COLO668 (cell line): ENCODE measurements around the gene CACNA1C.

Experiments used
- DNase-seq: peaks from one replicate; lab custom pipeline; 2025; ENCODE audit not compliant: unreplicated experiment; lab: John Stamatoyannopoulos, UW

The CACNA1C gene

DNA sequence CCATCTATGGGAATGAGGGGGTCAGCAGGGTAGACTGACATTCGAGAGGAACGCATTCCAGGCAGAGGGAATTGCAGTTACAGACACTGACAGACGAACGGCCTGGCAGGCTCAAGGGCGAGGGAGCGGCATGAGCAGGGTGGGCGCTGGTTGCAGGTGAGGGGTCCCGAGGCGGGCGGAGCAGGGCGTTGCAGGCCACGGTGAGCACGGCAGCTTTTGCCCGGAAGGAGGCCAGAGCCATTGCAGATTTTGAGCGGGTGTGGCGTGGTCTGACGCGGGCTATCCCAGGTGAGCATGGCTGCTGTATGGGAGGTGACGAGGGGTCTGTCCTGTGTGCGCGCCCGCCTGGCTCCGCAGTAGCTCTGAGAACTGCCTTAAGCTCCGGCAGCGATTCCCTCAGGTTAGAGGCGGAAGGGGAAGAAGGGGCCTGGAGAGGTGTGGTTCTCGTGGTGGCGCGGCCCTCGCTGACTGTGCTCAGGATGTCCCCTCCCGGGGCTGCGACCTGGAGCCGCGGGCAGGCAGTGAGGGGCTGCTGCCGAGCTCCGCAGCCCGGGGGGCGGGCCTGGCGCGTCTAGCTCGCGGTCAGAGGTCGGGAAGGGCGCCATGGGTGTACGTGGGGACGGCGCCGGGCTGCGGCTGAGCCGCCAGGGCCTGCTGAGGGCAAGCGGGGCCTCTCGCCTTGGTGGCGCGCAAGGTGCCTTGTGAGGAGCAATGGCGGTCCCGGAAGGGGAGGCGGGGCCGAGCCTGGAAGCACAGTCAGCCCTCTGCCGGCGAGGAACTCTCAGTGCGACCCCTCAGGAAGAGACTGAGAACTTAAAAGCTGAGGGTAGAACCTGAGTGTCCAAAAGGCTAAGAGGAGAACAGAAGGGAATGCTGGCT lies 177.1 kb downstream of the CACNA1C start:
- DNase-seq: no peak

GRCh38 chr12:2231011-2231595 lies 178.3 kb downstream of the CACNA1C start:
- no peak for DNase-seq

GRCh38 chr12:2231956-2232355 lies 179.2 kb downstream of the CACNA1C start:
- DNase-seq: no peak

- no peak for DNase-seq
Measured at GRCh38 chr12:2233034-2233433, 180.2 kb downstream of the CACNA1C start.

- DNase-seq: no peak
Measured at GRCh38 chr12:2234091-2234490, 181.3 kb downstream of the CACNA1C start.

- no peak for DNase-seq
Measured at GRCh38 chr12:2234646-2235350, 182.0 kb downstream of the CACNA1C start.

- no peak for DNase-seq
Measured at GRCh38 chr12:2236506-2237294, 183.9 kb downstream of the CACNA1C start.

DNA sequence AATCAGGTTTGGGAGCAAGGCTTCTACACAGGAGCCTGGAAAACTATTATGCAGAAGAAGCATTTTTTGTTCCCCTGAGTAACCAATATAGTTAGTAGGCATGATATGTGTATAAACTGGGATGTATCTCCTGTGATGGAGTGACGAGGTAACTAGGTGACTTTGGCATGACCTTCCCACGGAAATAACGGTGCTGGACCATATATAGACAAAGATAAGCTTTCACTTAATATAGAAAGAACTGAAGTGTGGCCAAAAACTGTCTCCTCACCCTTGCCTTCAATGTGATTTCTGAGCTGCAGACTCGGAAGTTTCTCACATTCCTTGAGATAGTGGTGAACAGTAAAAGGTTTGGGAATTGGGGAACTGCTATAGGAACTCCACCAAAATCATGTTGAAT lies 185.3 kb downstream of the CACNA1C start:
- DNase-seq: no peak

GRCh38 chr12:2239381-2239871 lies 186.6 kb downstream of the CACNA1C start:
- DNase-seq: no peak

DNA sequence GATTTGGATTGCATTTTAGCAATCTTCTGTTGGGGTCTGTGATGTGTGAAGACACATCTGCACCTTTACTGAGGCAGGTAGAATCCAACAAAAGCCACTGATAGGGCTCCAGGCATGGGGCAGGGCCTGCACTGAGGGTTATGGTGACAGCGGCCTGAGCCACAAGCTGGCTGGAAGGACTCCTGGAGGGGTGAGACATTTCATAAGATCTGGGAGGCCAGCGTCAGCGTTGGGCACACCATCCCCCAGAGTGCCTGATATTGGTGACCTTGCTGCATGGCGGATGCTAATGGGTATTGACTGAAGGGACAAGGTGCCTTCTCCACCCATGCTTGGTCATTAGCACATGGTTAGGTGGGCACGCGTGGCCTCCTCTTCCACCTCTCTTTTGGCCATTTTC lies 187.6 kb downstream of the CACNA1C start:
- no peak for DNase-seq

- no peak for DNase-seq
Measured at GRCh38 chr12:2240984-2241383, 188.2 kb downstream of the CACNA1C start.

GRCh38 chr12:2242216-2242615 lies 189.4 kb downstream of the CACNA1C start:
- no peak for DNase-seq

- no peak for DNase-seq
Measured at GRCh38 chr12:2242816-2243215, 190.0 kb downstream of the CACNA1C start.

DNA sequence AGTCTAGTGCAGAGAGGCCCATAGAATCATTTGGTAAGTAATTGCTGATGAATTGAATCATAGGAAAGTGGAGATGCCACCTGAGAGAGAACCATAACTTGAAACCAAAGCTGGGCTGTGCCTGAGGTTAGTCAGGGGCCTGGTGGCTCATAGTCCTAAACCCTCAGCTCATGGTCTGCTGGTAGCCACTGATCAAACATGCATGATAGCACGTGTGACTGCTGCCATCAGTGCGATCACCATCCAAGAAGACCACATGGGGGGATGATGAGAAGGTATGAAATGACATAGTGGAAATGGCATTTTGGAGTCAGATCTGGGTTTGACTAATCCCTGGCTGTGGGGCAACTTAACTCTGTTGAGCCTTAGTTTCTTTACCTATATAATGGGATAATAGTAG lies 190.5 kb downstream of the CACNA1C start:
- no peak for DNase-seq

DNA sequence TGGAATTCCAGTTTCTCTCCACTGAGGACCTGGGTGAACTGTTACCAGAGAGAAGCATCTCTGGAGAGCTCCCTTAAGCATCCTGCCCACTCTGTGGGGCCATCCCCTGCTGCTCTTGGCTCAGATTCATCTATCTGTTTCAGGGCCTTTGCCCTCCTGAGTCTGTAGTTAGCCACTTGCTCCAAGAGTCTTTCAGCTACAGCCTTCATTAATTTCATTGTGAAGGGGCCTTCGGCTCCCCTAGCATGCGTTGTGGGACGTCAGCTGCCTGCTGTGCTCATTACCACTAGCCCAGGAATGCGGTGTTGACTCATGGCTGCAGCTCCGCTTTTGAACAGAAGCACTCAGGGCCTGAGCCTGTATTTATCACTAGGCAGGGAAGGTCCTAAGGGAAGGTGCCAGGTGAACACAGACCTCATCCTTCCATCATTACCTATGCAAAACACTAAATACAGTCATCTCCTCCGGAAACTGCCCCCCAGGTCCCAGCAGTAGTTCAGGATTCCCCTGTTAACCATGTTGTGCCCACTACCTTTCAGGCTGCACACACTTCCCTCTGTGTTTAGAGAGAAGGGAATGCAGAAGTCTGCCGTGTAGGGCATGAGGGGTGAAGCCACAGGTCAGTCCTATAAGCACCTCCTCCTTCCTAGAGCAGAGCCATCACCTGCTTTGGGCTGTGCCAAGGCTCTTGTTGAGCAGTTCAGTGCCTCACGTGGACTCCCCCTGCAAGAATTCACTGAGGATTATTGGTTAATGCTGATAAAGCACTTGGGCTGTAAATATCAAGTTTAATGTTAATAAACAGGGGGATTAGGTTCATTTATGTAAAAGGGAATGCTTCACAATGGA lies 191.4 kb downstream of the CACNA1C start:
- no peak for DNase-seq

DNA sequence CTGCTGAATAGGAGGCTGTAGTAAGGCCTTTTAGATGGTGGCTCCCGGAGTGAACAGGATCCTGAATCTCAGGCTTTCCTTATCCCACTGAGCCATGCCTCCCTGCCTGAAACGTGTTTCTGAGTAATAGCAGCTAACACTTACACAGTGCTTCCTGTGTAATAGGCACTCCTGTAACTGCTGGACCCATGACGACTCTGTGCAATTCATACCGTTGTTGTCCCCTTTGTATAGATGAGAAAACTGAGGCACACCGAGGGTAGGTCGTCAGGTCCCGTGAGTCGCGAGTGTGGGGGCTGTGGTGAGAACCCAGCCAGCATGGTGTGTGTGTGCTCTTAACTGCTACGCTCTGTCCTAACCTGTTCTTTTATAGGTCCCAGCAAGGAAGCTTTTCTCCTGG lies 193.6 kb downstream of the CACNA1C start:
- no peak for DNase-seq

DNA sequence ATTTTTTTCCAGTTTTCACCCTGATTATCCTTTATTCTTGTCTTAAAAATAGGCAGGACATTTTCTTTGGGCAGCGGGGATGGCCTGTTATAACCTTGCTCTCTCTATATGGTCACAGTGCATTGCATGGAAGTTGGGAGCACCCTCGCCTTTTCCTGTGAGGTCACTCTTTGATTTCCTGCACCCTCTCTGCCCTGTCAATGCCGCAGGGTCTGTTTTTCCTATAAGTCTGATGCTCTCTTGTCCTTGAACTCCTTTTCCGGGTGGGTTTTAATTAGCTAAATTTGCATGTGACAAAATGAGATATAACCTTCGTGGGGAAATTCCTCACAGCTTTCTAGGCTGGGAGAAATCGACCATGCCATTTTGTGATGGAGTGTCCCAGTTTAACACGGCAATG lies 194.3 kb downstream of the CACNA1C start:
- no peak for DNase-seq

DNA sequence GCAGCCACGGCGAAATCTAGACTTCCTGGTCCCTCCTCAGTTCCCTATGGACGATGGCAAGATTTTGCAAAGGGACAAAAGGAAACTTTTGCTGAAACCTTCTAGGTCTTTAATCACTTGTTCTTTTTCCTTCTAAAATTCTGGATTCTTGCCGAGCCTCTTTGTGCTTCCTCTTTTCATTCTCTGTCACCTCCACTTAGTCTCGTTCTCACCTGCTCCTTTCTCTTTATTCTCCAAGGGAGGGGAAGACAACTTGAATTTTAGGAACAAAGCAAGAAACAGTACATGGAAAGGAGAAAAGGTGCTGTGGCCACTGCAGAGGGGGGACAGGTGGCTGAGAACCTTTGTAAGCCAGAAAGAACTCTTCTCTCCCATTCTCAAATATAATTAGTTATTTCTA lies 194.8 kb downstream of the CACNA1C start:
- no peak for DNase-seq

GRCh38 chr12:2248087-2248900 lies 195.5 kb downstream of the CACNA1C start:
- peak; percentile 17 for DNase-seq
